Measurements from ENCODE around the gene MMP13.
"Not testable (repeated sequence)": the region's sequence is repeated elsewhere in the genome, so short reads cannot be mapped to it uniquely, and the experiment has no call there.

The MMP13 gene

DNA sequence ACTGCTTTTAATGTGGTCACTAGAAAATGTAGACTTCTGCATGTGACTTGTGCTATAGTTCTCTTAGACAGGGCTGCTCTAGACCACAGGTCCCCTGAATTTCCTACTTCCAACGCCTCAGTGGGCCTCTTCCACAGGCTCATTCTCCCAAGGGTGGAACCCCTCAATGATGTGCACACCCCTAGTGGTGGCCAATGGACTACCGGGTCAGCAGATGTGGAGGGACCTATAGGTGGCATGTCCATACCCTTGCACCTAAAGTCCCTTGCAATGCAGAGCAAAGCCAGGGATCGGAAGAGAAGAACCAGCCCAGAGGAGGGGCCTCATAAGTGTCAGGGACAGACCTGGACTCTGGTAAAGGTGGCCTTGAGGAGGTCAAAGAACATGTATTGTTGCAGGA lies 20.0 kb downstream of the MMP13 start:
- DNase-seq (ENCODE audit: low read depth in 3 of 3): no peak

DNA sequence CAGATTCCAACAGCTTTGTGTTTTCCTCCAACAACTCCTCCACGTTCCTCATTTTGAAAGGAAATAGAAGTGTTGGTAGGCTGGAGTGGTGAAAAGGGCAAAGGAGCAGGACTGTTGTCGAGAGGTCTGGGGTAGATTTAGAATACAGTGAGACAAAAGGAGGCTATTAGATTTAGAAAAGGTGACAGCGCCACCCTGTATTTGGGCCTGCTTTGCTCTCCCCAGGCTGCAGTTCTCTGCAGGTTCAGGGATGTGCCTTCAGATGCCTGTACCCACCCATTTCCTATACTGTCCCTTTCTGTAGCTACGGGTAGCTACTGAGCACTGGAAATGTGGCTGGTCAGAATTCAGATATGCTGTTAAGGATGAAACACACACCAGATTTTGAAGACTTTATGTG lies 20.8 kb downstream of the MMP13 start:
- no peak for DNase-seq (ENCODE audit: low read depth in 3 of 3)

DNA sequence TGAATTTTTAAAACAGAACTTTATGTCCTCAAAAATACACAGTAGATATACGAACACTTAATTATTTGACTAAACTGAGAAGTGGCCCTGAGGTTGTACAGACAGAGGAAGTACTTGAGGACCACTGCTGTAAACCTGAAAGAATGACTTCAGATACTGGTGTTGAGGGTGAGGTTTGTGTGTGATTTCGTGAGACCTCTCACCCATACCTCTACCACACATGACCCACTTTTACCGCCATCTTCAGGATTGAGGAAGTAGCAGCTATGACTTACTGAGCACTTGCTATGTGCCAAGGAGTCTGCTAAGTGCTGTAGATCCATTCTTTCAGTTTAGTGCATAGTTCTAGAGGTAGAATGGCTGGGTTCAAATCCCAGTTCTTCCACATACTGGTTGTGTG lies 21.9 kb downstream of the MMP13 start:
- no peak for DNase-seq (ENCODE audit: low read depth in 3 of 3)

DNA sequence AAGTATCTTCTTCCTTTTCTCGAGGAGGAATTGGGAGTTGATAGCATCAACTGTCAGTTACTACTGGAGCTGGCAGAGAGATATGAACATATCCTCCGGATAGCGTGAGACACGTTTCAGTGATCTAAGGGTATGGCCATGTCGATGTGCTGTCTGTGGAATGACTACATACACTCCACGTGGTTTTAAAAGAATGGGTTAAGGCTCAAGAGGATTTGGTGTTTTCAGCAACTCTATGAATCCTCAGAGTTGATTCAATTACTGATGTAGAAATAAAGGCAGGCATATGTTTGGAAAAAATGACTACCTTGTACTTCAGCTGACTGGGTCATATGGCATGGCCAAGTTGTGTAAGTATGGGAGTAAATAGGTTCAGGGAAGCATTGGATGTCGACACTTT lies 22.9 kb downstream of the MMP13 start:
- no peak for DNase-seq (ENCODE audit: low read depth in 3 of 3)

DNA sequence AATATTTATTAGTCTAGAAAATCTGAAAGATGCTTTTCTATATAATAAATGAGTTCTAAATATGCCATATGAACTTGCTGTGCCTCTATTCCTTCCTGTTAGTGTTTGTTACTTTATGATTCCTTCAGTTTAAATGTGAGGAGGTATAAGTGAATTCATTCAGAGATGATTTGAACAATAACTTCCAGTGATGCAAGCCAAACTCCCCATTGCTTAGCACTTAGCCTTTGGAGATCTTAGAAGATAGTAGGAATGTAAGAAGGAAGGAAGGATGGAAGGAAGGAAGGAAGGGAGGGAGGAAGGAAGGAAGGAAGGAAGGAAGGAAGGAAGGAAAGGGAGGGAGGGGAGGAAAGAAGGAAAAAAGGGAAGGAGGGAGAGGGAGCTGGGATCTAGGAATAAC lies 25.1 kb downstream of the MMP13 start:
- no peak for DNase-seq (ENCODE audit: low read depth in 3 of 3)

DNA sequence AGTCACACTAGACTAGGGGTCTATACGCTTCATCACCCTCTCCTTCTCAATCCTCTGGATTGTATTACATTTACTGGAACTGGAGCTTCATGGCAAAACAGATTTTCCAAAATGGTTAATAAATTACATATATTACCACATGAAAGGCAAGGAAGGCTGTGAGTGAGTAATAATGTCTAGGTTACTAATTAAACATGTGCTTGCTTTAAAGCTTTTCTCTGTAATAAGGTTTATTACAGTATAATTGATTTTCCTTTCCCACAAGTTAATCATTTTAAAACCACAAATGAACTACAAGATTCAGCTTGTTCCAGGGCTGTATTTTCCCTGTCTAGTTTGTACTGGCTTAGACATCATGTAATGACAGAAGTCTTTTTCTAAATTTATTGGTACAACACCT lies 25.6 kb downstream of the MMP13 start:
- no peak for DNase-seq (ENCODE audit: low read depth in 3 of 3)

DNA sequence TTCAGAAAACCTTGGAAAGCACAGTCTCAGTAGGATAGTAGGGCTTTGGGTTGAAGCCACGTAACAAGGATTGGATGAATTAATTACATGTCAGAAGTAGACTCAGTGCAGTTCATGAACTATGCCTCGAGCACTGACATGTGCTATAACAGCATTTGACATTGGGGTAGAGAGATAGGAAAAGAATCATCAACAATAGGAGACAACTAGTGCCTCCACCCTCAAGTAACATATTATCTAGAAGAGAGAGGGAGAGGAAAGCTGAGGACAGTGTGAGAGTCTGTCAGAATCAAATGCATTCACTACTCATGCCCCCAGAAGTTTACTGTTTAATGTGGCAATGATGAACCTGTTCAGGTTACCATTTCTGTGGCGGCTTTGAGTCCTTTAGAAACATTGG lies 26.4 kb downstream of the MMP13 start:
- no peak for DNase-seq (ENCODE audit: low read depth in 3 of 3)

DNA sequence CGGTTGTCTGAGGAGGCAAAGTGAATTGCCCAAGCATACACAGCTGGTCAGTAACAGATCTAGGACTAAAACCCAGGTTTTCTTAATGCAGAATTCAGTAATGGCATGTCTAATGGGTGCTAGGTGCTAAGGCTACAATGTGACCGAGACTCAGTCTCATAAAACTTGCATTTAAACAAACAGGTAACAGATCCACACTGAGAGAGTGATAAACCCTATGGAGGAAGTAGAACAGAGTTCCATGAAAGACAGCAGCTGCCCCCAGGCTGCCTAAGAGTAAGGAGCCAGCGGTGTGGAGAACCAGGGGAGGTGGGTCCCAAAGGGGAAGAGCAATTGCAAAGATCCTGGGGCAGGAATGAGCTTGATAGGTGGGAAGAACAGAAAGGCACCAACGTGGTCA lies 27.3 kb downstream of the MMP13 start:
- DNase-seq (ENCODE audit: low read depth in 3 of 3): no peak

DNA sequence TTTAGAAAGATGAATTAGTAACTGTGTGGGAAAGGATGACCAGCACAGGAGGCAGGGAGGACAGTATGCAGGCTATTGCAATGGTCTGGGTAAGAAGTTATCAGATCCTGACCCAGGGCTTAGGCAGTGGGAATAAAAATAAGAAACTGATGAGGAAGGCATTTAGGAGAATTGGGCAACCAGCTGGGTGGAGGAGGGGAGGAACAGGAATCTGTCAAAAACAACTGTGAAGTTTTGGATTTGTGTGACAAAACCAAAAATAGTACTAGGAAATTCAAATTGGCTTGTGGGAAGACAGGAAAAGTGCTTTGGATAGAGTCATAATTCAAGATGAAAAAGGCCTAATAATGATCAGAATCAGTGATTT lies 27.9 kb downstream of the MMP13 start:
- no peak for DNase-seq (ENCODE audit: low read depth in 3 of 3)

DNA sequence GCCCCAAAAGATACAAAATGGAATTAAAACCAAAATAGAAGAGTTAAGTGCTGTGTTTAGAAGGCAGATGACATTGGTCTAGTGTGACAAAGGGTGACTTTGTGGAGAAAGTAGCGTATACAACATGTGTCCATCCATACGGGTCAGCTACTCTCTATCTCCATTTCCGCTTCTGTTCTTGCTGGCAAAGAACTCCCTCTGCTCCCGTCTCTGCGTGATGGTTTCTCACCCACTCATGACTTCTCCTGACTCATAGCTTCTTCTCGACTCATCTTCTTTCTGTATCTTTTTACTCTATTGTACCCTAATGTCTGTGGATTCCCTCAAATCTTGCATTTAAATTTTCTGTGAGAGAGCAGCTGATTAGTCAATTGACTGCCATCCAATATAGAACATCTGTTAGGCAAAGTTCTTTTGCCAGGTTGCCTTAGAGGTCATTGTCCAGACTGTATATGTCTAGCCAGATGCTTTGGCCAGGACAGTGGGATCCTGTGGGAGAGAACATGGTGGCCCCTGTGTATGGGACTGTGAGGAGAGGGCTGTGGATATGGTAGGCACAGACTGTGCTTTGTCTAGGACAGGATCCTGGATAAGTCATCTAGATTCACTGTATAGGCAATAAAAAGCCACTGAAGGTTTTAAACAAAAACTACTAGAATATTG lies 28.4 kb downstream of the MMP13 start:
- no peak for DNase-seq (ENCODE audit: low read depth in 3 of 3)

DNA sequence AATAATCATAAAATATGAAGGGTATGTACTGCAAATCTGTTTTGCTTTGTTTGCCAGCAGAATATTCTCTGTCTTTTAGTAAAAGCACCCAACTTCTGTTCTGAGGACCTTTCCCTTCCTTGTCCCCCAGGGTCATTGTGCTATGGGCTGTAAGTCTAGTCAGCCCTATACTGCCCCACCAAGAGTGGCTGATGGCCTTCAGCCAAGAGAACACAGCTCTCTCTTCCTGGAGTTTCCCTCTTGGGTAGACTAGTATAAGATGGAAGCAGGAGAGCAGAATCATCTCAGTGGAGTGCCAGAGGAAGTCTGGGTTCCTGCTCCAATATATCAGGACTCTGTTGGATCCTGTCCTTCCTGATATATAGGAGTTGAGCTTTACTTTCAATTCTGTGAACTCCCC lies 29.0 kb downstream of the MMP13 start:
- DNase-seq (ENCODE audit: low read depth in 3 of 3): no peak

DNA sequence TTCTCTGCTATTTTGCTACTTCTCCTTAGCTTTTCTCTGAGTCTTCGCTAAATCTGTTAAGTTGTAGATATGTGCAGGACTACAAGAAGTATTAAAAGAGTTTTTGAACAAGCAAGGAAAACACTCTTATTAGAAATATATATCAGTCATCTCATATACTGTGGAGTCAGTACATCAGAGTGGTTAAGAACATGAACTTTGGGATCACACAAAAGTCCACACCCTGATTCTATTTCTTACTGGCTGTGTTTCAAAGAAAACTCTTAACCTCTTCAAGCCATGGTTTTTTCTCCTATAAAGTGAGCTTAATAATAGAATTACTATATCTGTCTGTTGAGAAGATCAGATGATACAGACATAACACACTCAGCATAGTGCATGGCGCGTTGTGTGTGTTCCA lies 29.5 kb downstream of the MMP13 start:
- DNase-seq (ENCODE audit: low read depth in 3 of 3): no peak

DNA sequence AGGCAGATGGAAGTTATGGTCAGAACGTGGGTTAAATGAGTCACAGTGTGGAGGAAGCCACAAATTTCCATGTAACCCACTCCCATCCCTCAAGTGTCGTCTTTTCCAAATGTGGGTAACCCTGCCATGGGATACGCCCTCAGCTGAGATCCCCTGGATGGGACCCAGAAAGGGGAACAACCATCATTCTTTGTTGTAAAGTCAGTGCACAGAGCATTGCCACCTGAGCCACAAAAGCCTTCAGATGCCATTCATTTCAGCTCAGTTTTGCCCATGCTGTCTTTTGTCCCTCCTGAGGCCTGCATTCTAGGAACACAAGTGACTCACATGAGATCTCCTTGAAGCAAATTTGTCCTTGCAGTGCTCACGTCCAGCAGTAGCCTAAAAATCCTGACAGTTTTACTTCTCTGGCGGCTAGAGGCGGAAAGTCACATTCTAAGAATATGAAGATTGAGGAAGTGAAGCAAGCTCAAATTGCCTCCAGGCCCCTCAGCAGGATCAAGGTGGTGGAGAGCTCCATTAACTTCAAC lies 30.6 kb downstream of the MMP13 start:
- DNase-seq (ENCODE audit: low read depth in 3 of 3): no peak

DNA sequence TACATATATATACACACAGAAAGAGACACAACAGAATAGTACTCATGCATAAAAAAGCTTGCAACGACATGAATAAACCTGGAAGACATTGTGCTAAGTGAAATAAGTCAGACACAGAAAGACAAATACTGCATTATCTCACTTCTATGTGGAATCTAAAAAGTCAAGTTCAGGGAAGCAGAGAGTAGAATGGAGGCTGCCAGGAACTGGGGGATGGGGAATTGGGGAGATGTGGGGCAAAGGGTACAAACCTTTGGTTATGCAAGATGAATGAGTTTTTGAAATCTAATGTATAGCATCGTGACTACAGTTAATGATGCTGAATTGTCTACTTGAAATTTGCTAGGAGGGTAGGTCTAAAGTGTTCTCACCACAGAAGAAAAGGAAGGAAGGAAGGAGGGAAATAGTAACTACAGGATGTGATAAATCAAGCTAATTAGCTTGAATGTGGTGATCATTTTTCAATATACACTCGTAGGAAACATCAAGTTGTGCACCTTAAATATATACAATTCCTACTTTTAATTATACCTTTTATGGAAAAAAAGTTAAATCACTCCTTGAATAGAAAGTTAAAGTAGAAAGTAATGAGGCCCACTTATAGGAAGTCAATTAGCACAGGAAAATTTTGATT lies 33.8 kb downstream of the MMP13 start:
- no peak for DNase-seq (ENCODE audit: low read depth in 3 of 3)

DNA sequence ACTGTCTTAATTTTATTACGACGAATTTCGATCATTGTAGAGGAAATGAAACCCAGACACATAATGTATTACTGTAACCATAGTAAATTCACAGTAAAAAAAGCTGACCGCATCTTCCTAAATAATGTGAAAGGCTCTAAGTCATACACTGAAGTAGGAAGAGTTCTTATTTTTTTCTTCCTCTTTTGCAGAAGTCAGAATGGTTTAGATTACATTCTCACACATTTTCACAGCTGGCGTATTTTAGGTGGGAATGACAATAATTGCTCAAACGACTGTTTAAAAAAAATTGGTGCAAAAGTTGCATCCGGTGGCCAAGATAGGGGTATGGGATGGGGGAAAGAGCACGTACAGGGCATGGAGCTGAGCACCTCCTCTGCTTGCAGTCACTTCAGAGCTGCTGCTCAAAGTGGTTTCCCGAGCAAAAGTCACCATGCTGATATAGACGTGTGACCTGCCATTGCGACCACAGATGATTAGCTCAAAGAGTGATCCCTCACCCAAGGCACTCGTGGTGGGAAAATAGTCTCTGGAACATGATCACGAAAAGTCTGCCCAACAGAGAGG lies 35.3 kb downstream of the MMP13 start:
- DNase-seq (ENCODE audit: low read depth in 3 of 3): no peak

DNA sequence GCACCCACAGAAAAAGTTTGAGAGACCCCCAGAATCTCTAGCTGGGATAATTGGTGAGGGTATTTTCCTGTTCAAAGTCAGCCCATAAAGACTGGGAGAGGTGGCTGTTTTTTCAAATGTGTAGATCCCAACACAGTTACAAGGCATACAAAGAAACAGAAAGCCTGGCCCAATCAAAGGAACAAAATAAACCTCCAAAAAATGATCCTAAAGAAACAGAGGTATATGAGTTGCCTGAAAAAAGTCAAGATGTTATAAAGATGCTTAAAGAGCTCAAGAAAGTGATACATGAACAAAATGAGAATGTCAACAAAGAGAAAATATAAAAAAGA lies 40.5 kb downstream of the MMP13 start:
- no peak for DNase-seq (ENCODE audit: low read depth in 3 of 3)

DNA sequence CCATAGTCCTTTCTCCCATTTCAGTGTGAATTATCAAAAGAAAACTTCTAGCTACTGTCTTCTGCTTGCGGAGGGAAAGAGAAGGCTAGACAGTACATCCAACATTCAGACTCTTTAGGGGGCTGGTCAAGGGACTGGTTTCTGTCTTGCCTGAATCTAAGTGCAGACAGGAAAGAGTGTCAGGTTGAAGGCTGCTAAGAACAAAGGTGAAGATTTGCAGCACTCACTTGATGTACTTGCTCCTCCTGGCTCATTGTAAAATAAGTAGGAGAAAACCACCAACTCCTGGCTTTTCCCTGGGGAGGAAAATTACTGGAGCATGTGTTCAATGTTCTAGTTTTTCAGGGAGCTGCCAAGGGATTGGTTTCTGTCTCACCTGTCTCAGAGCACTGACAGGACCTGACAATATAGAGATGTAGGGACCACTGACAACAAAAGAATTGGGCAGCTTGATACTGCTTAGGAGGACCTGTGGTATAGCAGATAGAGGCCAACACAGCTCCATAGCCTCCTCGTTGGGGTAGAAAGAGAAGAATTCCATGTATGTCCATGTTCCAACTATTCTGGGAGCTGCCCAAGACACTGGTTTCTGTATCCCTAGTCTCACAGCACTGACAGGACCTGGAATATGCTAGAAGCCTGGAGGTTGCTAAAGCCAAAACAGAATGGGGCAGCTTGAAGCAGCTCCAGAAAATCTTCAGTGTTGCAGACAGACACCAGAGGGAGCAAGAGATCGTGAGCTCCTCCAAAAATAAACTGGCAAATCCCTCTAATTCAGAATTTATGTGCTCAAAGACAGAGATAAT lies 41.1 kb downstream of the MMP13 start:
- no peak for DNase-seq (ENCODE audit: low read depth in 3 of 3)

DNA sequence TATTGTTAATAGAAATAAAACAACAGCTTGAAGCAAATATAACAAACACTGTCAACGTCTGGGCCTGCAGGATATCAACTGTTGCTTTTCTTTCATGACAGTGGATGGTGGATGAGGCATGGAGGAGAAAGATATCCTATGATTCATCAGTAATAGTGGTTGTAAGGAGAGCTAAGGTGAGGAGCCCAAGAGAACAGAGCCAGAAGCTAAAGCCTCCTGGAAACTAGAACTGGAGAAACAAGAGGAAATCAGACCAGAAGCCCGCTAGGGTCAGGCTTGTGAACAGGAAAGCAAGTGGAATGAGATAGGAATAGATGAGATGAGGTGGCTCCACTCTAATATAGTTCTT lies 43.1 kb downstream of the MMP13 start:
- DNase-seq (ENCODE audit: low read depth in 3 of 3): no peak

DNA sequence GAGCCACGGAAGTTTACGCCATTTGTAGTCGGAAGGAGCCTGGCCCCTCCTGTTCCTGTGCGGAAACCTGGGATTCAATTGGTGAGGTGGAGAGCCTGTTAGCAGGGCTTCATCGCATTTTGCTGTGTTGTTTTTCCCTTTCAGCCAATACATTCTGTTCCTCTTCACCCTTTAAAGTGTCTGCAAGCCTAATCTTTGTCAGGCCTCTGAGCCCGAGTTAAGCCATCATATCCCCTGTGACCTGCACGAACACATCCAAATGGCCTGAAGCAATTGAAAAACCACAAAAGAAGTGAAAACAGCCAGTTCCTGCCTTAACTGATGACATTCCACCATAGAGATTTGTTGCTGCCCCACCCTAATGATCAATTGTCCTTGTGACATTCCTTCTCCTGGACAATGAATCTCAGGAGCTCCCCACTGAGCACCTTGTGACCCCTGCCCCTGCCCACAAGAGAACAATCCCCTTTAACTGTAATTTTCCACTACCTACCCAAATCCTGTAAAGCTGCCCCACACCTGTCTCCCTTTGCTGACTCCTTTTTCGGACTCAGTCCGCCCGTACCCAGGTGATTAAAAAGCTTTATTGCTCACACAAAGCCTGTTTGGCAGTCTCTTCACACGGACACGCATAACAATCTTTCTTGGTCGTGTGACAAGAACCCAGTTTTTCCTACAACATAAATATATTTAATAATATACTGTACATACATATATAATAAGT lies 43.6 kb downstream of the MMP13 start:
- DNase-seq (ENCODE audit: low read depth in 3 of 3): no peak

DNA sequence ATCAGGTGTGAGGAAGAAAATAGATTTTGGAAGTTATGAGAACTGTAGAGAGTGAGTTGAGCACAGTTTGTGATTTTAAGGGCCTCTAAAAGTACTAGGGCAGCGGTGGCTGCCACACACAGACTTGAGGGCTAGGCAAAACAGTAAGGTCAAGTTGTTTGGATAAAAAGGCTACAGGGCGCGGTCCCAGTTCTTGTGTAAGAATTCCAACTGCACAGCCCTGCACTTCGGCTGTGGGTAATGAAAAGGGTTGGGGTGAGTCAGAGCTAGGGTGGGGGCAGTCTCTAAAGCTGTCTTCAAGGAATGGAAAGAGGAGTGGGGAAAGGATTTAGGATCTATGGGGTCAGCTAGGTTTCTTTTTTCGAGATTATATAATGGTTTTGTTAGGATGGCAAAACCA lies 49.7 kb downstream of the MMP13 start:
- not testable (repeated sequence) for DNase-seq (ENCODE audit: low read depth in 3 of 3)

DNA sequence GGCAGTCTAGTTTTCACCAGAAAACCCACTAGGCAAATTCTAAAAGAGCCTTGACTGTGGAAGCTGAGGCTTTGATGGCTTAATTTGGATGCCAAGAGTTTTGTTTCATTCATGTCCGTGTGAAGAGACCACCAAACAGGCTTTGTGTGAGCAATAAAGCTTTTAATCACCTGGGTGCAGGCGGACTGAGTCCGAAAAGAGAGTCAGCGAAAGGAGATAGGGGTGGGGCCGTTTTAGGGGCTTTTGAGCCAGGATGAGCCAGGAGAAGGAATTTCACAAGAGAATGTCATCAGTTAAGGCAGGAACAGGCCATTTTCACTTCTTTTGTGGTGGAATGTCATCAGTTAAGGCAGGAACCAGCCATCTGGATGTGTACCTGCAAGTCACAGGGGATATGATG lies 51.6 kb downstream of the MMP13 start:
- not testable (repeated sequence) for DNase-seq (ENCODE audit: low read depth in 3 of 3)

DNA sequence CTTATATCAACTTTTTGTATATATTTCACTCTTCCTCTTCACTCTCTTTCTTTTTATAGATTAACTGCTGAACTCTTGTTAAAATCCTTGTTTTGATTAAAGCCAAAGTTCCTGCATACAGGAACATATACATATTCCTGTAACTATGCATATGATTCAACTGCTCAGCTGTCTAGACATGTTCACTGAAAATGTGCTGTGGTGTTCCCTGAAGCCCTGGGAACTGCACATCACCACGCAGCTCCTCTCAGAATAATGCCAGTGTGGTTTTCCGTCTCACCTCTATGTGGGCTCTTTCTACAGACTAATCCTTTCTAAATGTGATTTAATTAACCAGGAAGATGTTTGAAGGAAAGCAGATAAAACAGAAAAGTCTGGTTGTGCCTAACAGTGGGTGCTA lies 55.2 kb downstream of the MMP13 start:
- DNase-seq (ENCODE audit: low read depth in 3 of 3): no peak

Measured in stimulated activated CD4-positive, alpha-beta T cell treated with anti-CD3 and anti-CD28 coated beads, TNF-alpha, amount 100 ng/mL, for 24 hours (primary cell).